GM18873 (cell line): ENCODE results near the gene L3MBTL4.
A peak's percentile ranks its signal among the peaks of the same experiment; 100 is the strongest.

Experiments used
- ATAC-seq: cut with Tn5 transposase; IDR thresholded peaks from one replicate; pipeline ENCODE4 v1.9.1; 2021; ENCODE audit warnings: mild to moderate bottlenecking, moderate library complexity, moderate number of reproducible peaks; ENCODE audit not compliant: unreplicated experiment, low FRiP score

Gene L3MBTL4

GRCh38 chr18:6368017-6368416 lies 46.7 kb downstream of the L3MBTL4 start:
- ATAC-seq = no peak

GRCh38 chr18:6367208-6367607 lies 47.5 kb downstream of the L3MBTL4 start:
- ATAC-seq = no peak

- ATAC-seq = no peak
Measured at GRCh38 chr18:6366776-6367175, 47.9 kb downstream of the L3MBTL4 start.

- no peak for ATAC-seq
Measured at GRCh38 chr18:6365385-6365784, 49.3 kb downstream of the L3MBTL4 start.

GRCh38 chr18:6363216-6363615 lies 51.5 kb downstream of the L3MBTL4 start:
- peak; percentile 69 for ATAC-seq

GRCh38 chr18:6362559-6363129 lies 52.1 kb downstream of the L3MBTL4 start:
- ATAC-seq = no peak

- ATAC-seq = no peak
Measured at GRCh38 chr18:6357668-6358067, 57.0 kb downstream of the L3MBTL4 start.

- ATAC-seq = no peak
Measured at GRCh38 chr18:6355789-6356589, 58.7 kb downstream of the L3MBTL4 start.

GRCh38 chr18:6352275-6352674 lies 62.4 kb downstream of the L3MBTL4 start:
- ATAC-seq = no peak

- ATAC-seq = no peak
Measured at GRCh38 chr18:6342990-6343389, 71.7 kb downstream of the L3MBTL4 start.

GRCh38 chr18:6341709-6342108 lies 73.0 kb downstream of the L3MBTL4 start:
- ATAC-seq = no peak

GRCh38 chr18:6341303-6341702 lies 73.4 kb downstream of the L3MBTL4 start:
- no peak for ATAC-seq

- ATAC-seq = no peak
Measured at GRCh38 chr18:6340121-6340520, 74.6 kb downstream of the L3MBTL4 start.

- no peak for ATAC-seq
Measured at GRCh38 chr18:6336239-6336638, 78.5 kb downstream of the L3MBTL4 start.

GRCh38 chr18:6333981-6334380 lies 80.7 kb downstream of the L3MBTL4 start:
- no peak for ATAC-seq

- ATAC-seq = no peak
Measured at GRCh38 chr18:6331872-6332271, 82.8 kb downstream of the L3MBTL4 start.

GRCh38 chr18:6330786-6331185 lies 83.9 kb downstream of the L3MBTL4 start:
- no peak for ATAC-seq

- ATAC-seq = no peak
Measured at GRCh38 chr18:6328621-6329010, 86.1 kb downstream of the L3MBTL4 start.

GRCh38 chr18:6327895-6328620 lies 86.7 kb downstream of the L3MBTL4 start:
- no peak for ATAC-seq

GRCh38 chr18:6327485-6327884 lies 87.2 kb downstream of the L3MBTL4 start:
- no peak for ATAC-seq

GRCh38 chr18:6326566-6326965 lies 88.1 kb downstream of the L3MBTL4 start:
- ATAC-seq = no peak
